BJ (cell line): ENCODE measurements around the gene SCYL1. TPM values are rescaled to one million over a fixed set of nuclear protein-coding genes. Genes with fewer than 3 reads are reported as not detected.
A peak's percentile ranks its signal among the peaks of the same experiment; 100 is the strongest.

ENCODE experiments used
- CTCF ChIA-PET: fragments of 350-600 bp; formaldehyde crosslinking; extraction: SDS; loops from one replicate; lab custom pipeline; 2021; ENCODE audit warnings: antibody characterized with exemption, inconsistent platforms; lab: Yijun Ruan, JAX
- POLR2A ChIA-PET: fragments of 300-600 bp; sonication (Branson Sonifier 250); formaldehyde crosslinking; extraction: SDS; loops from one replicate; lab custom pipeline; 2021; ENCODE audit warnings: antibody characterized with exemption; lab: Charles Lee
- DNase-seq: peaks from one replicate; pipeline ENCODE4 v3.0.0-alpha.2; 2011; ENCODE audit warnings: low read depth
- H3K27me3 ChIP-seq: 2 replicates; pipeline ENCODE4 v1.6.0; 2011; ENCODE audit warnings: low read length; ENCODE audit not compliant: control insufficient read depth, insufficient read depth
- H3K36me3 ChIP-seq: 2 replicates; pipeline ENCODE4 v1.5.1; 2011; ENCODE audit warnings: low read length; ENCODE audit not compliant: control insufficient read depth, insufficient read depth
- H3K4me3 ChIP-seq: 2 replicates; pipeline ENCODE4 v1.5.1; 2011; ENCODE audit warnings: low read depth, mild to moderate bottlenecking, control low read depth, low read length
- polyA plus RNA-seq: library from polyadenylated mRNA; depleted of rRNA; stranded (reverse); fragments of >200 nt; gene quantifications from 2 replicates; pipeline ENCODE4 v1.2.3, GENCODE V29; 2011
- TF ChIP-seq, protein P1 (sequence below): IDR thresholded peaks from 2 replicates; pipeline ENCODE4 v1.5.1; 2011; ENCODE audit warnings: low read depth, mild to moderate bottlenecking, control low read depth, inconsistent platforms, low read length, moderate library complexity; ENCODE audit not compliant: insufficient read depth

The SCYL1 gene
- polyA plus RNA-seq, 1 experiment = 134 TPM

DNA sequence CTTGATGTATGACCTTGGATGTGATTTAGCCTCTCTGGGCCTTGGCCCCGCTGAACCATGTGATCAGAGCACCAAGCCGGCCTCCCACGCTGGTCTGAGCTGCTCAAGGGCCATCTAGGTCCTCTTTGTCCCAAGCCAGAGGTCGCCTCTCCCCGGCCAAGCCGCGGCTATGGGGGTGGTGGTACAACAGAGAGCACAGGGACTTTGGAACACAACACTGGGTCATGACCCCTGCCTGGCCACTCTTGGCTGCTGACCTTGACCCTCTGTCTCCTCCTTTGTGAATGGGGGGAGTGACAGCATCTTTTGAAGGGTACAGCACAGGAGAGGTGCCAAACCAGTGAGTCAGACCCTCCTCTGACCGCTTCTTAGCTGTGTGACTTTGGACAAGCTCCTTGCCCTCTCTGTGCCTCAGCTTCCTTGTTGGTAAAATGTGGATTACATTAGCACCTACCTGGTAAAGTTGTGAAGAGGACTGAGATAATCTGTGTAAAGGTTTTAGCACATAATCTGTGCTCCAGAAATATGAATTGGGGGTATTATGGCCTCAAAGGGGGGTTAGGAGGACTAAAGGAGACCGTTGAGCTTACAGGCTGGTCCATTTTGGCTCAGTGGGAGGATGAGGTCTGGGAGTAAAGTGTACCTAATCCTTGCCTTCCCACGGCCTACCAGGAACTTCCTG lies 4.7 kb downstream of the SCYL1 start:
- CTCF ChIA-PET = interaction anchor here (1.7 to 4.1 kb wide), 4 partner anchors 9 to 64 kb away, joined by 4 to 27 read pairs (median 4); no protein-coding TSS in a partner anchor
- peaks cover 41% of the 10 kb centered on the region for H3K36me3 ChIP-seq

DNA sequence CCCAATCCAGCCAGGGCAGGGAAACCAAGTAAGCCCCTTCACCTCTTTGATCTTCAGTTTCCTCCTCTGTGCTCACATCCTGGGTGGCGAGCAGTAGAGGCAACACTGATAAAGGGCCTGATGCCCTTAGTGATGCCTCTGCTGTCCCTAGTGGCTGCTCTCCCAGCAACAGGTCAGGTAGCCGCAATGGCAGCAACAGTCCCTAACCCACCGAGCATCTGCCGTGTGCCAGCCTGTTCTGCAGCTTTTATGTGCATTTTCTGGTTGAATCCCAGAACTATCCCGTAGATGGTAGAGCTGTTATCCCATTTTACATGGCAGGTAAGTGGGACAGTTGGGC lies 5.2 kb downstream of the SCYL1 start:
- no peak overlapping the region for H3K4me3 ChIP-seq
- peaks cover 44% of the 10 kb centered on the region for H3K36me3 ChIP-seq
- no peak for DNase-seq
- TF ChIP-seq, protein P1, sequence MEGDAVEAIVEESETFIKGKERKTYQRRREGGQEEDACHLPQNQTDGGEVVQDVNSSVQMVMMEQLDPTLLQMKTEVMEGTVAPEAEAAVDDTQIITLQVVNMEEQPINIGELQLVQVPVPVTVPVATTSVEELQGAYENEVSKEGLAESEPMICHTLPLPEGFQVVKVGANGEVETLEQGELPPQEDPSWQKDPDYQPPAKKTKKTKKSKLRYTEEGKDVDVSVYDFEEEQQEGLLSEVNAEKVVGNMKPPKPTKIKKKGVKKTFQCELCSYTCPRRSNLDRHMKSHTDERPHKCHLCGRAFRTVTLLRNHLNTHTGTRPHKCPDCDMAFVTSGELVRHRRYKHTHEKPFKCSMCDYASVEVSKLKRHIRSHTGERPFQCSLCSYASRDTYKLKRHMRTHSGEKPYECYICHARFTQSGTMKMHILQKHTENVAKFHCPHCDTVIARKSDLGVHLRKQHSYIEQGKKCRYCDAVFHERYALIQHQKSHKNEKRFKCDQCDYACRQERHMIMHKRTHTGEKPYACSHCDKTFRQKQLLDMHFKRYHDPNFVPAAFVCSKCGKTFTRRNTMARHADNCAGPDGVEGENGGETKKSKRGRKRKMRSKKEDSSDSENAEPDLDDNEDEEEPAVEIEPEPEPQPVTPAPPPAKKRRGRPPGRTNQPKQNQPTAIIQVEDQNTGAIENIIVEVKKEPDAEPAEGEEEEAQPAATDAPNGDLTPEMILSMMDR = peak; percentile 44
- POLR2A ChIA-PET = no interaction called here
- CTCF ChIA-PET = interaction anchor here (1.7 to 4.1 kb wide), 3 partner anchors 11 to 64 kb away, joined by 4 to 27 read pairs (median 4); no protein-coding TSS in a partner anchor
- H3K27me3 ChIP-seq = no peaks in the 10 kb centered on the region

More for the DNA sequence above, 4.7 kb downstream of the SCYL1 start:
- Histone ChIP-seq H3K4me3 (no peak overlapping the region), H3K27me3 (no peaks in the 10 kb centered on the region)
- POLR2A ChIA-PET = no interaction called here
- DNase-seq = no peak
- TF ChIP-seq, protein P1 = no peak

DNA sequence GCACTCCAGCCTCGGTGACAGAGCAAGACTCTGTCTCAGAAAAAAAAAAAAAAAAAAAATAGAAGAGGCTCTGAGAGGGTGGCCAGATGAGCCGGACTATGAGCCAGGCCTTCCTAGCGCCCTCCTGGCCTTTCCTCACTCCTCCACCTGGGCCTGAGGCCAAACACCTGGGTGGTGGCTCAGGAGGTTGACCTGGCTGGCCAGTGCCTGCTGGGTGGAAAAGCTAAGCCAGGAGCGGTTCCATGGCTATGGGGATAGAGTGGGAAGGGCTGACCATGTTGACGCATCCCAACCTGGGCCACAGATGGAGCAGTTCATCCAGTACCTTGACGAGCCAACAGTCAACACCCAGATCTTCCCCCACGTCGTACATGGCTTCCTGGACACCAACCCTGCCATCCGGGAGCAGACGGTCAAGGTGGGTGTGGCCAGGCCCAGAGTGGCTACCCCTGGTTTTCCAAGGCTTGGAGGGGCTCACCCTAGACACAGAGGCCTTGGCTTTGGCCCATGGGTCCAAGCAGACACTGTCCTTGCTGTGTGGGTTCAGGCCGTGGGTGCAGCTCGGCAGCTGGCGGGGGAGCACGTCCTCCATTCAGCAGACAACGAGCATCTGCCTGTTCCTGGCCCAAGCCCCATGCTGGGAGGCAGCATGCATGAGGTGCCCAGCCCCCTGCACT lies 7.6 kb downstream of the SCYL1 start:
- CTCF ChIA-PET = no interaction called here
- DNase-seq = no peak
- Histone ChIP-seq H3K4me3 (no peak overlapping the region), H3K36me3 (peaks cover 51% of the 10 kb centered on the region), H3K27me3 (no peaks in the 10 kb centered on the region)
- TF ChIP-seq, protein P1 = no peak
- POLR2A ChIA-PET = no interaction called here

DNA sequence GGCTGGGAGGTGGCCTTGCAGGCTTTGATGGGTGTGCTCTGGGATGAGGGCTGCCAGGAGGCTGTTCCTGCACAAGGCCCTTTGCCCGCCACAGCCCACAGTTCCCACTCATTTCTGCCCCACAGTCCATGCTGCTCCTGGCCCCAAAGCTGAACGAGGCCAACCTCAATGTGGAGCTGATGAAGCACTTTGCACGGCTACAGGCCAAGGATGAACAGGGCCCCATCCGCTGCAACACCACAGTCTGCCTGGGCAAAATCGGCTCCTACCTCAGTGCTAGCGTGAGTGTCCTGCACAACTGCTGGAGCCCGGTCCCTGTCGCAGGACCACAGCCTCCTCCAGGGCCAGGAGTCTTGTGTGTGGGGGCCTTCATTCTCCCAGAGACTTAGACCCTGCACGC lies 10.2 kb downstream of the SCYL1 start:
- ChIA-PET POLR2A (no interaction called here), CTCF (interaction anchor here (2.5 kb wide), 1 partner anchor 58 kb away, joined by 8 read pairs; no protein-coding TSS in a partner anchor)
- no peak overlapping the region for H3K4me3 ChIP-seq
- TF ChIP-seq, protein P1 = no peak
- H3K36me3 ChIP-seq = peaks cover 60% of the 10 kb centered on the region
- no peak for DNase-seq
- H3K27me3 ChIP-seq = no peaks in the 10 kb centered on the region

DNA sequence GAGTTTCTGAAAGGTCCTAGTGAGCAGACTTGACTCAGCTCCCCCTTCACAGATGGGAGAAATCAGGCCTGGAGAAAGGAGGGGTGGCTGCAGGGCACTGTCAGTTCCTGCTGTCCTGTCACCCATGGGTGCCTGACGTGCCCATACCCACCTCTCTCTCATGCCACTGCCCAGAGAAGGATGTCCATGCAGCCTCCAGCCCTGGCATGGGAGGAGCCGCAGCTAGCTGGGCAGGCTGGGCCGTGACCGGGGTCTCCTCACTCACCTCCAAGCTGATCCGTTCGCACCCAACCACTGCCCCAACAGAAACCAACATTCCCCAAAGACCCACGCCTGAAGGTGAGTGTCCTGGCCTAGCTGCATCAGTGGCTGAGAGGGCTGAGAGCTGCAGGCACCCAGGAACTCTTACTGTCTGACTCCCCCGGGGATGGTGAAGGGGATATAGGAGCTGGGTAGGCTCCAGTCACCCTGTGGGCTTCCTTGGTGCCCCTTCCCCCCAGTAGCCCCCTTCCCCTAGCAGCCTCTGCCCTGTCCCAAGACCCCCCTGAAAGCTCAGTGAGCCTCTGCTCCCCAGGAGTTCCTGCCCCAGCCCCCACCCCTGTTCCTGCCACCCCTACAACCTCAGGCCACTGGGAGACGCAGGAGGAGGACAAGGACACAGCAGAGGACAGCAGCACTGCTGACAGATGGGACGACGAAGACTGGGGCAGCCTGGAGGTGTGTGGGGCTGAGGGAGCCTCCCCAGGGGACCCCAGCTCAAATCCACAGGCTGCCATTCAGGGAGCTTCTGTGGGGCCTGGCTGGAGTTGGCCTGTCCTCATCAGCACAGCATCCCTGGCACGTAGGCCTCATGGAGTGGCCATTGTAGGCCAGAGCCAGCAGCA lies 11.8 kb downstream of the SCYL1 start:
- Histone ChIP-seq H3K27me3 (no peaks in the 10 kb centered on the region), H3K36me3 (peaks cover 47% of the 10 kb centered on the region), H3K4me3 (no peak overlapping the region)
- ChIA-PET CTCF (interaction anchor here (1.0 to 2.5 kb wide), 3 partner anchors 10 to 57 kb away, joined by 3 to 8 read pairs (median 6); partner anchors contain the start of gene FAM89B), POLR2A (interaction anchor here (0.8 kb wide), 1 partner anchor 35 kb away, joined by 7 read pairs; no protein-coding TSS in a partner anchor)
- TF ChIP-seq, protein P1 = no peak
- no peak for DNase-seq
